Esophagus muscularis mucosa (tissue), 4 donors: ENCODE measurements around the gene API5. TPM values are rescaled to one million over a fixed set of nuclear protein-coding genes. Genes with fewer than 3 reads are reported as not detected.

ENCODE experiments used
- DNase-seq: peaks from one replicate; pipeline ENCODE4 v3.0.0-alpha.2; 2017; ENCODE audit errors: extremely low spot score
- H3K27ac ChIP-seq, 4 donors: fragments of 200-600 bp; sonication (generic); replicated peaks in 1 of 4; 1 replicate in 3 of 4; 2 replicates in 1 of 4; pipeline ENCODE4 v1.5.1; 2016 to 2019; ENCODE audit warnings: mild to moderate bottlenecking in 1 of 4
- H3K27me3 ChIP-seq, 4 donors: fragments of 200-600 bp; sonication (generic); one replicate each; pipeline versions ENCODE4 v1.5.1 to v1.6.0; 2016 to 2019
- H3K36me3 ChIP-seq, 4 donors: fragments of 200-600 bp; sonication (generic); one replicate each; pipeline ENCODE4 v1.5.1; 2016 to 2019
- H3K4me1 ChIP-seq, 4 donors: fragments of 200-600 bp; sonication (generic); one replicate each; pipeline ENCODE4 v1.5.1; 2016 to 2019
- H3K4me3 ChIP-seq, 4 donors: fragments of 200-600 bp; sonication (generic); 1 replicate in 2 of 4; 2 replicates in 2 of 4; pipeline ENCODE4 v1.5.1; 2016 to 2019; ENCODE audit warnings: mild to moderate bottlenecking in 4 of 4, moderate library complexity in 1 of 4
- H3K9me3 ChIP-seq, 4 donors: fragments of 200-600 bp; sonication (generic); 1 replicate in 3 of 4; 2 replicates in 1 of 4; pipeline ENCODE4 v1.5.1; 2016 to 2019
- CTCF ChIP-seq, 3 experiments: fragments of 200-600 bp in 2 of 3; fragments of 450-650 bp in 1 of 3; sonication (generic) in 2 of 3; IDR thresholded peaks; one replicate each; pipeline ENCODE4 v1.5.1; 2017 to 2019; ENCODE audit warnings: antibody characterized with exemption in 3 of 3, mild to moderate bottlenecking in 2 of 3, moderate library complexity in 1 of 3
- EP300 ChIP-seq: sonication (generic); formaldehyde crosslinking; IDR thresholded peaks from one replicate; pipeline ENCODE4 v1.6.1; 2017; ENCODE audit warnings: antibody characterized with exemption
- POLR2A ChIP-seq: fragments of 450-650 bp; IDR thresholded peaks from one replicate; pipeline ENCODE4 v1.6.1; 2017; ENCODE audit warnings: antibody characterized with exemption, moderate library complexity, mild to moderate bottlenecking, low read depth
- POLR2AphosphoS5 ChIP-seq, 2 donors: sonication (generic); formaldehyde crosslinking; IDR thresholded peaks; one replicate each; pipeline ENCODE4 v1.6.1; 2017; ENCODE audit warnings: antibody characterized with exemption in 2 of 2
- WGBS: methylation state at CpG from one replicate; pipeline ENCODE4 v1.1.5; 2018; 5-methylcytosine and 5-hydroxymethylcytosine counted together
- intact Hi-C: fragments of 100-400 bp; cut with DNase I; formaldehyde crosslinking; loops from one replicate; pipeline ENCODE4 v1.15.1; 2023
- small RNA-seq, 3 donors: library from RNA; depleted of rRNA; stranded (forward); fragments of <200 nt; gene quantifications; one replicate each; pipeline ENCODE3, GENCODE V24; 2016
- total RNA-seq, 4 donors: library from RNA; depleted of rRNA; stranded (reverse); fragments of >200 nt; gene quantifications; one replicate each; pipeline versions ENCODE4 v1.1.0 to v1.2.1, GENCODE V29; 2016

Gene API5
- total RNA-seq, 4 donors from 2014 or later: 84.4 to 105 (median 91.9) TPM

- Histone ChIP-seq H3K9me3 (no peaks in the 10 kb centered on the region), H3K27ac (no peak overlapping the region), H3K4me3 (no peak overlapping the region), H3K4me1 (no peaks in the 10 kb centered on the region), H3K36me3 (peaks cover 0 to 31% (median 10%) of the 10 kb centered on the region in 4 donors), H3K27me3 (no peaks in the 10 kb centered on the region)
- 98% methylated on average over 5 of the region's 5 CpGs for WGBS
- TF ChIP-seq EP300: no peak
- no peak for TF ChIP-seq POLR2AphosphoS5 (IDR thresholded peaks at IDR 0.05)
- no peak for TF ChIP-seq CTCF (IDR thresholded peaks at IDR 0.05)
- no peak for TF ChIP-seq POLR2A
- intact Hi-C loops: no loop called here
- no peak for DNase-seq
Observed at GRCh38 chr11:43384393-43384792, 72.6 kb downstream of the API5 start.

- no peaks in the 10 kb centered on the region for H3K9me3 ChIP-seq
- intact Hi-C loops: no loop called here
Observed at GRCh38 chr11:43392713-43393112, 80.9 kb downstream of the API5 start.

GRCh38 chr11:43393765-43394355 is 82.1 kb downstream of the API5 start:
- H3K9me3 ChIP-seq: no peaks in the 10 kb centered on the region
- TF ChIP-seq CTCF (IDR thresholded peaks at IDR 0.05): no peak
- H3K4me3 ChIP-seq: no peak overlapping the region
- no peak overlapping the region for H3K27ac ChIP-seq
- 79% methylated on average over 2 of the region's 2 CpGs for WGBS
- peaks cover 0 to 7% (median 1%) of the 10 kb centered on the region in 4 donors for H3K4me1 ChIP-seq
- H3K36me3 ChIP-seq: peaks cover 23 to 93% (median 68%) of the 10 kb centered on the region in 4 donors
- no peak for DNase-seq
- intact Hi-C loops: loop anchor here (2.0 kb wide), 1 partner anchor 23 kb away; no protein-coding TSS in a partner anchor
- H3K27me3 ChIP-seq: no peaks in the 10 kb centered on the region

More at GRCh38 chr11:43392713-43393112, 80.9 kb downstream of the API5 start:
- Histone ChIP-seq H3K27me3 (no peaks in the 10 kb centered on the region), H3K27ac (no peak overlapping the region), H3K4me1 (peaks cover 0 to 7% (median 1%) of the 10 kb centered on the region in 4 donors), H3K36me3 (peaks cover 17 to 82% (median 58%) of the 10 kb centered on the region in 4 donors), H3K4me3 (no peak overlapping the region)
- WGBS: 95% methylated on average over 5 of the region's 5 CpGs
- TF ChIP-seq POLR2A (no peak), CTCF (IDR thresholded peaks at IDR 0.05) (no peak), EP300 (no peak), POLR2AphosphoS5 (IDR thresholded peaks at IDR 0.05) (no peak)
- no peak for DNase-seq

Small RNA genes within 50 kb of the gene (small RNA-seq; reads per million reads assigned to genes)
- gene RF00019: 0 reads per million in 3 donors

Other genes with a start within 250 kb of the API5 start
- gene TTC17, start 46.9 kb downstream of the API5 start, total RNA-seq: 10 to 100 TPM; 45.3 to 73.5 (median 56.1) TPM